Hypothalamus (tissue), 51 donors: ENCODE results near the gene SEMA3E.
"Not testable (repeated sequence)": the region's sequence is repeated elsewhere in the genome, so short reads cannot be mapped to it uniquely, and the experiment has no call there.

Experiments used
- DNase-seq, 51 donors: peaks; one replicate each; lab custom pipeline; 2025; lab: John Stamatoyannopoulos, UW

SEMA3E gene

DNA sequence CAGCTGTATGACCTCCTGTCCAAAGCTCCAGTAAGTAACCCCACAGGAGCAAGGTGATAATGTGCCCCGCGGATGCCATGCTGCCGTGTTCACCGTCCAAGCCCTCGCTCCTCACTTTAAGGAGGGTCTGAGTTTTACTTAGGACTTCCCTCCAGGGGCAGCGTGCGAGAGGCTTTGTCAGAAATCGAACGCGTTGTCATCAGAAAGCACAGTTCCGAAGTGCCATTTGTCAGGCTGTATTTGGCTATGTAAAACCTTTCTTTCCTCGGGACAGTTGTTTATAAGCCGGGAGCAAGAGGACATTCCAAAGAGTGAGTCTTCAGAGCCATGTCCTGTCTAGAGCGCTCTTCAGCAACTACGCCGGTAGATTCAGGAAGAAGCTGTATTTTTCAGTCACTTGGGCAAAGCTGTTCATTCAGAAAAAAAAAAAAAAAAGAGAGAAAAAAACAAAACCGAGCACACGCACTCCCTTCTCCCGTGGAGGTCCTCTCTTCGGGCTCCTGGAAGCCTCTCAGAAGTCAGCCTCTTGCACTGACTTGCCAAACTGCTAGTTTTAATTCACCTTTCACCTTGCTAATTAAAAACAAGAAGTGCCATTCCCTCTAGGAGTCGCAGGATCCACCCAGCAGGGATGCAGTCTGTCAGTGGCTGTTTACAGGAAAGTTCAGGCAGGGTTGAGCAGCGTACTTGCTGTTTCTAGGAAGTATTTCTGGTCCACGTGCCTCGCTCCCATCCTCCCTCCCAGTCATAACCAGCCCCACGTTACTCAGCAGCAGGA lies at the start of gene SEMA3E:
SEMA3E (minus strand) TSS at position 676 of the 778 bp plus-strand sequence.
- DNase-seq = peak in 7 of 51 donors; percentile 4 to 22 (median 10)

DNA sequence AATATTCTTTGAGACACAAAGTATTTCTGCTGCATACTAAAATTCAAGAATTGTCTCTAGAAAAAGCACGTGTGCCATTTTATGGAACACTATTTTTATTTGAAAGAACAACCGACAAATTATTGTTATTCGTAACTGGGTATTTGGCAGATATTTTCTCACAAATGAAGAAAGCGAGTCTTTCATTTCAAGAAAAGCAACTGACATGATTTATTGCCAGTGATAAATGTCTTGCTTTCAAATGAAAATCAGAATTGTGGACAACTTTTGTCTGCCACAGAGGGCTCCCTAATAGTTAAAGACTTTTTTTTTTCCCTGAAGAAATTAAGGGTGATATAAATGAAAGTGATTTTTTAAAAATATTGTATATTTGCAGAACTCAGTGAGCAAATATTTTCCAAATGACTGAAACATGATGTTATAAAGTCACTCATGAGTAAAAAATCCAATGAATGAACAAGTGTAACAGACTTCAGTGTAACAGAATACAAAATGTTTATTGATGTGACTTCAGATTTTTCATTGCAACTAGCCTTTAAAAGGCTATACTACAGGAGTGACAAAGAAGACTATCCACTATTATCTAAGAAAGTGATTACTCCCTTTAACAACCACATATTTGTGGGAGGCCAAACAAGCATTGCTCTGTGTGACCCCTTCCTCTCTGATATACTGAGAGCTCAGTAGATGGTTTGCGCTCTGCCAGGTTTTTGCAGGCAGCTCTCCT lies 49.0 kb upstream of the SEMA3E start:
- DNase-seq = no peak

DNA sequence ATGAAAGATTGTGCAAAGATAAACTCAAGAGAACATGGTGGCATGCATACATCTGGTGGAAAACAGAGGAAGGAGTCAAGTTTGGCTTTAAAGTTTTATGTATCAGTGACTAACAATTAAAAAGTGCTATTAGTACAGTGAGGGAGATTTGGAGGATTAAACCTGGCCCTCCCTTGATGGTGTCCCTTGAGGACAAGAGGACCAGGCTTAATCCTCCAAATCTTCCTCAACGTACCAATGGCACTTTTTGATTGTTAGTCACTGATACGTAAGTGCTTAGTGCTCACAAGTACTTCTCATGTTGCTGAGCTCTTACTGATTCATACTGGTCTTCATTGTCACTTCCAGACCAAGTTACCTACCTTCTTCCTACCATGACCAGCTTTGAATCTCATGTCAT lies 47.2 kb upstream of the SEMA3E start:
- DNase-seq = no peak

DNA sequence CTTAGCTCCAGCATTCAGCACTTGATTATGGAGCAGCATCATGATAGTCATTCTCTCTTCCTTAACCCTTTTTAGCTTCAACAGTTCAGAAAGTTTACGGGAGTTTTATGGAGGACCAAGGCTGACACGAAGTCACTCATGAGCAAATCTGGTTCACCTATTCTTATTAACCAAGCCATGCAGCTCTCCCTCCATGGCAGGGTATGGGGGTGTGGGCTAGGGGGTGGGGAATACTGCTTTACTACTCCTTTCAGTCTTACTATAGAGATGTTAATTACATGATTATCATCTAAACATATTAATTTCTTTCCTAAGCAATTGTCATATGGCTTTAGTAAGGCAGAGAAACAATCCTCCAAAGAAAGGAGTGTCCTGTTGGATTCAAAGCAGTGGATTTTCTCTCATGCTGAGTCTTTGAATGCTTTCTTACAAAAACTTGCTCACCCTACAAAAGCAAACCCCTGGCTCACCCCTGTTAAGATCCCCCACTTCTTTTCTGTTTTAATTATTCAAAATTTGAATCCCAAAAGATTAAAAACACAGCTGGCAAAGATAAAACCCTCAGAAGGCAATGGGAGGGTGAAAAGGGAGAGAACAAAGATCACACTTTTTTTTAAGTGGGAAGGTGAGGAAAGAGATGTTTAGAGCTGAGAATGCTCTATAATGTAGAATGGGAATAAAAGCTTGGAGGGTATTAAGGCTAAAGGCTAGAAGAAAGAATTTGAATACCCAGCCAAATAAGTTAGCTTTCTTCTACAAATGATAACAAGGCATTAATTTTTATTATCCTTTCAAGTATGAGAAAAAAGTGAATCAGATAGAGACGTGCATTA lies 46.4 kb upstream of the SEMA3E start:
- no peak for DNase-seq

DNA sequence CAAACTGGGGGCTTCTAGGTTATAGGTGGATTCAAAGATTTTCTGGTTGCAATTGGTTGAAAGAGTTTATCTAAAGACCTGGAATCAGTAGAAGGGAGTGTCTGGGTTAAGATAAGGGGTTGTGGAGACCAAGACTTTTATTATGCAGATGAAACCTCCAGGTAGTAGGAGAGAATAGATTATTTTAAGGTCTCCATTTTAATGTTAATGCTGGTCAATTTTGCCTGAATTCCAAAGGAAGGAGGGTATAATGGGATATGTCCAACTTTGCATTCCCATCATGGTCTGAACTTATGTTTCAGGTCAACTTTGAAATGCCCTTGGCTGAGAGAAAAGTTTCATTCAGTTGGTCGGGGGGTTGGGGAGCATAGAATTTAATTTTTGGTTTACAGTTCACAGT lies 44.3 kb upstream of the SEMA3E start:
- DNase-seq = no peak

DNA sequence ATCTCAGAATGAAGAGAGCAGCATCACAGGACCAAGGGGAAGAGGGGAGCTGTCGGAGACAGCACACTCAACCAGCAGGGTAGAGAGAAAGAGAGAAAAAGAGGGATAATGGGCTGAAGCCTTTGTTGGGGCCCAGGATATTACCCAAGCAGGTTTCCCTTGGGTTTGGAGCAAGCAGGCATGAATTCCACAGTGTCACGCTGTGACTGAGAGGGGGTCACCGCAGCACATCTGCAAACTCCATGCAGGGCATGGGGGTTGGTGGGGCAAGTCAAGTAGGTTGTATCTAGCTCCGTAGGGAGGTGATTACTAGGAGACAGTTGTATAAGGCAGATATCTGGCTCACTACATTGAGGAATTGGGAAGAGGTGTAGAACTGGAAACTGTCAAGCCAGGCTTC lies 42.2 kb upstream of the SEMA3E start:
- DNase-seq = no peak

DNA sequence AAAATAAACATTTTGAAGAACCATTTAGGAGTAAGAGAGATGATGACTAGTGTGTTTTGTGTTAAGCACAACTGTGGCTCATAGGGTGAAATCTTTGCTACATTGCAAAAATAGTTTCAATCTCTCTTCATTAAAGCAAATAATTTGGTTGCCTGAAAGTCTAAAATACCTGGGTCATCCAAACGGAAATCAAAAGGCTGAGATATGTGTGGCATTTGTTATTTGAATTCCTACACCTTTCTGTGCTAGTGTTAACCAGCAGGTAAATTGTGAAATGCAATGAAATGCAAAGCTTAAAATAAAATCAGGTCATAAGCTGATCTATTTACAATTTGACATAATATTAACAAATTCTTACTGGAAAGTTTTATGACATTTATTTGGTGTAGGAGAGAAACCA lies 40.9 kb upstream of the SEMA3E start:
- DNase-seq = no peak

DNA sequence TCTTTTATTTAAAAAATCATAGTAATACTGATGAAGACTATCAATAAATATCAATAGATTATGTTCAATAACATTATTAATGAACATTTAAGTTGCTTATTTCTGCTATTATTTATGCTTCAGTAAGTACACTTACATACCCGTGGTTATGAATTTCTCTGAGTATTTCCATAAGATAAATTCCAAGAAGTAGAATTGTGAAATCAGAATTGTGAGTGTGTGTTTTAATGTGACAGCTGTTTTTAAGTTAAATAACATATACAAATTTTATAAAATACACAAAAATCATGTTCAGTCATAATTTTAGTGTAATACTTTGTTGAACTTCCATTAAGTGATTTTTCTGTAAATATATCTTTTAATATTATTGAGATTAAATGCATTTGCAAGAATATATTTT lies 37.5 kb upstream of the SEMA3E start:
- DNase-seq = no peak

DNA sequence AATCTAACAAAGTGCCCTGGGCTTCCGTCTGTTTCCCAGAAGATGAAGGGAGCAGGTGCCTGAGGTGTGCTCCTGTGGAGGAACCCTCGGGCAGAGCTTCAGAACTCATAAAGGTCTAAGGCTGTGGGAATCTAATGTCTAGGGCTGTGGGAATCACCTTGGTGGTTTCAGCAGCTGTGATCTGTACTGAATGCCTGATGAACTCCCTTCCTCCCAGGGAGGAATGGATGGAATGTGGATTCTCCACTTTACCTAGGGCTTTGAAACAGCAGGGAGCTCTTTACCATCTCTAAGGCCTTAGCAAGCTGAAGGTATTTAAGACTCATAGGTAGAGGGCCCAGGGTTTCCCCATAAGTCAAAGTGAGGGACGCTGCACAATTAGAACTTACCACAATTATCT lies 36.0 kb upstream of the SEMA3E start:
- no peak for DNase-seq

DNA sequence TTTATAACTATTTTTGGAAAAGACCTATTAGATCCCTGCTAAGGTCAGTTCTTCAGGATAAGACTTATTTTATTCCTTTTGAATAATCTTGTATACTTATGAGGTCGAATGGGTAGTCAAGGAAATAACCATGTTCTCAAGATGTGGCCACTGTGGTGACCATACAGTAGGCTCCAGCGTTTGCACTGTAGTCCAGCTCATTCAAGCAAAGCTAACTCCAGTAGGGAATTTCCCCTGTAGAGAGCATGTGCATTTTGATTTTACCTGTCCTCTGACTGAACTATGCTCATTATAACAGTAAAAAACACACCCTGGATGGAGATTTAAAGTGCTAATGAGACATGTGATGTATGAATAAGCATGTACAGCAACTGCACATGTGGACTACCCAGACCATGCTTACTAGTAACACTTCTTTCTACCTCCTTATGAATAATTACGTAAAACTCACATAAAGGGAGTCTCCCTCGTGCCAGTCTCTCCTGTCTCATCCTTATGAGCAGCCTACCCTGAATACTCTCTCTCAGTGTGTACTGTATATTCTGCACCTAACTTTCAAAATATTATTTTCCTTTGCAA lies 32.4 kb upstream of the SEMA3E start:
- no peak for DNase-seq

DNA sequence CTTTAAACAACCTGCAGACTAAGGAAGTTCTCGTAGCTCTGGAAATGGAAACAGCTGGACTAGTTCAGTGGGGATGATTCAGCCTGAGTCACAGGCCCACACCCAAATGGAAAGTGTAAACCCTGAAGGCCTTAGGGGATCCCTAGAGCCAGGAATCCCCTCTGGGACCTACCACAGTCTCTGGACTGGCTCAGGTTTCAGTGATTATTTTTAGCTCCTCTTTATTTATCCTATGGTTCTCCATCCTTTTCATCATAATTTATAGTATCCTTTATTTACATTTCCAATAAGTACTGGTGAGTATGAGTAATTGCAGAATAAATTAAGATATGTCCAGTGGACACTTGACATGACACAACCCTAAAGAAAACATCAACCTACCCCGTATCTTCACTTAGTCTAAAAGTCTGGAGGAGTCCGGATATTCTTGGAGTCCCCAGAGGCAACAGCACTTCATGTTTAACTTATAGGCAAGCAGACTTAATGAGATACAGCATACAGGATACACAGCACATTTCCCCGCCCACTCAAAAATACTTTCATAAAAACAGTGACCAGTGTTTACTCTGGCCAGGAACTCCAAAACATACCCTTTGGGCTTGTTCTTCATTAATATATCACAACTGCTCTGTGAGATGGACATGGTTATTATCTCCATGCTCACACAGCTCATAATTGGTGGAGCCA lies 28.4 kb upstream of the SEMA3E start:
- no peak for DNase-seq

DNA sequence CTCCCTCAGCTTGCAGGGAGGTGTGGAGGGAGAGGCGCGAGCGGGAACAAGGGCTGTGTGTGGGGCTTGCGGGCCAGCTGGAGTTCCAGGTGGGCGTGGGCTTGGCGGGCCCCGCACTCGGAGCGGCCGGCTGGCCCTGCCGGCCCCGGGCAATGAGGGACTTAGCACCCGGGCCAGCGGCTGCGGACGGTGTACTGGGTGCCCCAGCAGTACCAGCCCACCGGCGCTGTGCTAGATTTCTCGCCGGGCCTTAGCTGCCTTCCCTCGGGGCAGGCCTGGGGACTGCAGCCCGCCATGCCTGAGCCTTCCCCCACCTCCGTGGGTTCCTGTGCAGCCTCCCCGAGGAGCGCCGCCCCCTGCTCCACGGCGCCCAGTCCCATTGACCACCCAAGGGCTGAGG lies 24.4 kb upstream of the SEMA3E start:
- DNase-seq = not testable (repeated sequence)

DNA sequence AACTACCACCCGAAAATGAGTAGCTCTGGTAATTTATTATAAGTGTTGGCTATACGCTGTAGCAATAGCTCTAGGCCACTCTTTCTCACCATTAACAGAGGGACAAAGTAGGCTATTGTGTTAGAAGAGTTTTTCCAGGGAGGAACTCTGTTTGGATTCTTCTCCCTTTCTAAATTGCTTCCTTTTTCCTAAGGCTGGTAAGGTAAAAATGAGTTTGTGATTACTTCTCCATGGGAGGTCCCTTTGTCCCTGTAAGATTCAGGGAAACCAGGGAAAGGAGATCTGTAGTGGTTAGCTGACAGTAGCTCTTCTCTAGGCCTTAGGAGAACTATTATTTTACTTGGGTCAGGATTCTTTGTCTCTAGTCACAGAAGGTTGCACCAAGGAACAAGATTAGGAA lies 23.2 kb upstream of the SEMA3E start:
- DNase-seq = no peak

DNA sequence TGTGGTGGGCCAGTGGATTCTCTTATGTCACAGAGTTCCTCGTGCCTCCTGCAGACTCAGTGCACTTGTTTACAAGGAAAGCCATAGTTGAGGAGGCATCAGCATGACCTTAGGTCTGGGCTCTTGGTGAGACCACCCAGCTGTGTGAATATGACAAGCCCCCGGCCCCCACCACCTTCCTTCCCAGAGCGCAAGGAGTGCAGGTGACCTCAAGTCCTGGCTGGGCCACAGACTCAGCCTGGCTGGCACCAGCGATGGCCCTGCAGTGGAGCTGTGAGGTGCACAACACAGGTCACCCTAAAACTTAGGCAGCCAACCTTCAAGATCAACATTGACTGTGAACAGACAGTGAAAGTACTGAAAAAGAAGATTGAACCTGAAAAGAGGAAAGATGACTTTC lies 14.2 kb upstream of the SEMA3E start:
- DNase-seq = no peak

DNA sequence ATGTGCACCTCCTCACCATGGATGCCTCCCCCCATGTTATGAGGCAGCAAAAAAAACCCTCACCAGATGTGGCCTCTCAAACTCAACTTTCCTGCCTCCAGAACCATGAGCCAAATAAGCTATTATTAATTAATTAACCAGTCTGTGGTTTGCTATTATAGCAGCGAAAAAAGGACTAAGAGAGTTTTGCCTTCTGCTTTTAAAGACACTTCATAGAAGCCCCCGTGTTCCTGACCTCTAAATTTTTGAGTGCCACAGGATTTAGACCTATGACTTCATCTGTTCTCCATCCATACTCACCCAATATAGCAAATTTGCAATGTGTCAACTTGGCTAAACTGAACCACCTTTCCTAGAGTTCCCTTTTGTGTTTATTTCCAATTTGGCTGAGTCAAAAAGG lies 9.2 kb upstream of the SEMA3E start:
- no peak for DNase-seq

DNA sequence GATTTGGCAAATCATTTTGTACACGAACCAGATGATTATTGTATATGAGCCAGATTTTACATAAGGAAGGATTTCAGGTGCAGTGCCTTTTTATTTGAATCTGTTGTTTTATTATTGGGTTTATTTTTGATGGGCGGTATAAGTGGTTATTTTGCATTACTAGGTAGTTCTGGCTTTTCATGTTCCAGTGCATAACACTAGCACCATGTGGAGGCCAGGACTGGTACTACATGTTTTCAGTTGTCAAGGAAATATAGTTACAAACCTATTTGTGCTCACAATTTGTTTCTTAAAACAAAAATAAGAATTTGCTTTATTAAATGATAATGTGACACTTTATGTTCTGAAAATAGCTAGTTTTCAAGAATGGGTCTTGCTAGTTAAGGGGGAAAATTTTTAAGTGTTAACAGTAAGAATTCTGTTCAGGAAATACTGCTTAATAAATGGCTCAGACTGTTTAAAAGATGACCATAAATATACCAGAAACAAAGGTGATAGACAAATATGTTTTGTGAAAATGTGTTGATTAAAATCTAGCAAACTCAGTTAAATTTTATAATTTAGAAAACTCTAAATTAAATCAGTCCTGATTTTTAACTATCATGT lies 7.1 kb upstream of the SEMA3E start:
- peak in 8 of 51 donors; percentile 1 to 50 (median 24) for DNase-seq

DNA sequence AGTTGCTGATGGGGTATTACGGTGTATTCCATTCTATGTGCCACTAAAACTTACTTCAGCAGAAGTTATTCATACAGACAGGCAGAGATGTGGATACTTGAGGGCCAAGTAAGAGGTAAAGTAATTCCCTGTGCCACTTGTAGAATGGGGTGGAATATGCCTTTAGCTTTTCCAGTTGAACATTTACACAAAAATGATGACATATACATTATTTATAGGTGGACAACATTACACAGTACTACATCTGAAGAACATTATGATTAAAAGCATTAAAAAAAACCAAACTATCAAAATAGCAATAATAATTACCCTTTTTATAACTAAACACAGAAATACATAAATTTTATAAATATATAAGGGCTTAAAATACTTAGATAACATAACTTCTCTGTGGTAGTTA lies 3.5 kb upstream of the SEMA3E start:
- DNase-seq = no peak

DNA sequence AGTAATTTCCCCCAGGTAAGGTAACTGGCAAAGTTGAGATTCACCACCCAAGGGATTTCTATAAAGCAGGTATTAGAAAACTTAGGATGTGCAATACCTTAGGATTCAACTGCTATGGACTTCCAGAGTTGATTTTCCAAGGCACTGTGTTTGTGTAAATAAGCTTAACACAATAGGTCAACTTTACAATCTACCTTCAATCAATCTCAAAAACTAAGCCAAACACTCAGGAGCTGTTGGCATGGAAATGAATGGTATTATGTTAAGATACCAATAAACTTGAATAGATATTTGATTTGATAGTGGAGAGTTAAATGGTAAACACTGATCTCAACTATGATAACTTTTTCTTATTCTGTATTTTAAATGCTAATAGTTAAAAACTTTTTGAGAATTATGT lies 762 bp upstream of the SEMA3E start:
- no peak for DNase-seq

DNA sequence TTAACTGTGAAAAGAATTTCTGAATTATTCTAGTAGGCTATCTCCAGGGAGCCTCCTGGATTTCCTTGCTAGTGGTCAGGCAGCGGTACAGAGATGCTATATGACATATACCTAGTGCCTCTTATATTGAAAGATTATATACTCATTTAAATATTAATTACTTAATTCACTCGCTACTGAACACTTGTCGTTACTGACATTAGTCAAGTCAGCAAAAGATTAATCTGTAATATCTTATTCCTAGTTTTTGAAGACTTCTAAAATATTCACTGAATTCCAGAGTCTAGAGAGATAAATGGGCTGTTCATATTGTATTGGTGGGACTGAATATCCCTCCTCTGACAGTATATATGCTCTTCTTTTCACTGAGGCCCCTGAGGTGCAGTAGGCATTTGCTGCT lies 2.9 kb downstream of the SEMA3E start:
- no peak for DNase-seq

DNA sequence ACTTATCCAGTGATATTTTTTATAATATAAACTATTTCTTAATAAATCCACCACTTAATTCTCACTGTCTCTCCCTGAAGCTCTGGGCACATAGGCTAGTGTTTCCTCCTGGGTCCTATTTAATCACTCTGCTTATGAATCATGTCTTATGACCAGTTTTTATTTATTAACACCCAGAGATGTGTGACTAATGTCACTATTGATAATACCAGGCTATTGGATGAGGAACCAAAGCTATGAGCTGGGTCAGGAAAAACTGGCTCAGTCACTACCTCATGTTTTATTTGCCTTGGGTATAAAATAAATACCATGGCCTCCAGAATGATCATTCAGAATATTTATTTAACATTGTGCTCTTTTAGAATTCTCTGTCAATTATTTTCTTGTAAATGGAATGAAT lies 5.2 kb downstream of the SEMA3E start:
- no peak for DNase-seq
